ENCODE measurements around the gene TRAPPC2L. TPM values are rescaled to one million over a fixed set of nuclear protein-coding genes. Genes with fewer than 3 reads are reported as not detected.

Gene TRAPPC2L
- total RNA-seq, 4 donors from 2014 or later, result 30.9 to 49.4 (median 35.4) TPM

DNA sequence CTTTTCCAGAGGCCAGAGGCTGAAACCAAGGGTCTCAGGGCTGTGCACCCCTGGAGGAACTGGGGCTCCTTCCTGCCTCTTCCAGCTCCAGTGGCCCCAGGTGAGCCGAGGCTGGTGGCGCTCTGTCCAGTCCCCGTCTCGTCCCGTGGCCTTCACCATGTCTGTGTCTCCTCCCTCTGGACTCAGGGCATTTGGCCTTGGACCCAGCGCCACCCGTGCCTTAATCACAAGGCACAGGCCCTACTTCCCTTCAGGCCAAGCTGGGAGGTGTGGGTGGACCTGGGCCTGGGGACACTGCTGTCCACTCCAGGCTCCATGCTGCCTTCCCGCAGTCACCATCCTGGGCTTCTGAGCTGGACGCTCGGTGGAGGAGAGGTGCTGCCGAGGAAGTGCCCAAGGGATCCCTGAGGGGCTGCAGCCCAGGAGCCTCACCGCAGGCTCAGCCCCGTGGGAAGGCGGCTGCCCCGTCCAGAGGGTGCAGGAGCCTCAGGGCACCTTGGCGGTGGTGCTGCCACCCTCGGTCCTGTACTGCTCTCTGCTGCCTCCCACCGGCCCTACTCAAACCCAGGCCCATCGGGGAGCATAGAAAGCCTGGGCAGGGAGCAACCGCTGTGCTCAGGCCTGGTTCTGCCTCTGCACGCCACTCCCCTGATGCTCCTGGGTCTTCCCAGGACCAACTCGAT is 35.6 kb upstream of the TRAPPC2L start:
- TF ChIP-seq, protein P1, sequence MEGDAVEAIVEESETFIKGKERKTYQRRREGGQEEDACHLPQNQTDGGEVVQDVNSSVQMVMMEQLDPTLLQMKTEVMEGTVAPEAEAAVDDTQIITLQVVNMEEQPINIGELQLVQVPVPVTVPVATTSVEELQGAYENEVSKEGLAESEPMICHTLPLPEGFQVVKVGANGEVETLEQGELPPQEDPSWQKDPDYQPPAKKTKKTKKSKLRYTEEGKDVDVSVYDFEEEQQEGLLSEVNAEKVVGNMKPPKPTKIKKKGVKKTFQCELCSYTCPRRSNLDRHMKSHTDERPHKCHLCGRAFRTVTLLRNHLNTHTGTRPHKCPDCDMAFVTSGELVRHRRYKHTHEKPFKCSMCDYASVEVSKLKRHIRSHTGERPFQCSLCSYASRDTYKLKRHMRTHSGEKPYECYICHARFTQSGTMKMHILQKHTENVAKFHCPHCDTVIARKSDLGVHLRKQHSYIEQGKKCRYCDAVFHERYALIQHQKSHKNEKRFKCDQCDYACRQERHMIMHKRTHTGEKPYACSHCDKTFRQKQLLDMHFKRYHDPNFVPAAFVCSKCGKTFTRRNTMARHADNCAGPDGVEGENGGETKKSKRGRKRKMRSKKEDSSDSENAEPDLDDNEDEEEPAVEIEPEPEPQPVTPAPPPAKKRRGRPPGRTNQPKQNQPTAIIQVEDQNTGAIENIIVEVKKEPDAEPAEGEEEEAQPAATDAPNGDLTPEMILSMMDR (IDR thresholded peaks at IDR 0.05; ENCODE audit: low read depth), result no peak

DNA sequence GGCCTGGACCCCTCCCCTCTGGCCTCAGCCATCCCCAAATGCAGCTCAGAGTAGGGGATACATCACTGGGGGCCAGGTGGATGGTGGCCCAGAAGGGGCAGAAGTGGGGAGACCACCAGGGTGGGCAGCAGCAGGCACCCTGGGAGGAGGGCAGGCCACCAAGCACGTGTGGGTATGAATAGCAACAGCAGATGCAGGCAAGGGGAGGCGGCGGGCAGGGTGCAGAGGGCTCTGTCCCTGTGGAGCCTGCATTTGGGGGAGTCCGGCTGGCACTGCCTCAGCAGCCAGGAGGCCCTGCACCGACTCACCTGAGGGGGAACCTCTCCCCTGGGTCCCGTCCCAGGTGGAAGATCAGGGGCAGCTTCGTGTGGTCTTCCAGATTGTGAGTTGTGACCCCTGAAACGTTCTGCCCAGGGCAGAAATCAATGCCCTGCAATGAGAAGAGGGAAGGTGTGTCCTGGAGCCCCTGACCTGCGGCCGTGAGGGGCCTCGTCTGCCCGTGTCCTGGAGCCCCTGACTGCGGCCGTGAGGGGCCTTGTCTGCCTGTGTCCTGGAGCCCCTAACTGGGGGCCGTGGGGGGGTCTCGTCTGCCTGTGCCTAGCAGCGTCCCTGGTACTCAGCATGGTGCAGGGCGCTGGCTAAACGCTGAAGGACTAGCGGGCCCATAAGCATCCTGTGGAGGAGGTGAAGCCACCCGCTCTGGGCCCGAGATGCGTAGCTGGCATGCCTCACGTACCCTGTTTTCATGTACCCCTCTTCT is 34.5 kb upstream of the TRAPPC2L start:
- TF ChIP-seq, protein P1 (IDR thresholded peaks at IDR 0.05; ENCODE audit: low read depth), result no peak

DNA sequence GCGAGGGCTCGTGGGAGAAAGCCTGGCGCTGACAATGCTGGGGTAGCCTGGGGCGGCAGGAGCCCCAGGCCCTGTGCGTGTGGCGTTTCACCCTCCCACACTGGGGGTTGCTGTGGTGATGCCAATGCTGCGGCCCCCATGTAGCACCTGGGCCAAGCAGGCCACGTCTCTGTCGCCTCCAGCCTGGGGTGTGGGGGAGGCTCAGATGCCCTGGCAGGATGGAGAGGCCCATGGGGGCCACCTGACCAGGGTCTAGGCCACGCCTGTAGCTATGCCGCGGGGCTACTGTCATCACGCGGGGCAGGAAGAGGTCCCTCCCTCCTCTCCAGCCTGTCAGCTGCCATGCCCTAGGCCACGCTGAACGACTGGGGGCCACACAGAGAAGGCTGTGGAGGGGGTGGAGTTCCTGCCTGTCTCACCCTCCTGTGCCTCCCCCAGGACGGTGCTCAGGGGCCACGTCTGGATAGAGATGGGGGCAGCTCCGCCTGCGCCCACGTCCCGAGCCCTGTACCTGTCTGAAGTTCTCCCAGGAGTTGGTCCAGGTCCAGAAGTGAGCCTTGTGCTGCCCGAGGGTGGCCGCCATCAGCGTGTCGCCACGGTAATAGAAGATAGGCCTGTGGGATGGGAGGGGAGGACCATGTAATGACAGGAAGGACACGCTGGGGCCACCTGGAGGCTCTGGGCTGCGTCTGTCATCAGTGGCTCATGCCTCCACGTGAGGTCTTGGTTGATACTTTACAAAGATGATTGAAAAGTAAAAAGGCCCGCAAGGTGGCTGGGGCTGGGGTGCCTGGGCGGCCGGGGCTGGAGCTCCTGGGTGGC is 32.5 kb upstream of the TRAPPC2L start:
- TF ChIP-seq, protein P1 (IDR thresholded peaks at IDR 0.05; ENCODE audit: low read depth), result no peak

DNA sequence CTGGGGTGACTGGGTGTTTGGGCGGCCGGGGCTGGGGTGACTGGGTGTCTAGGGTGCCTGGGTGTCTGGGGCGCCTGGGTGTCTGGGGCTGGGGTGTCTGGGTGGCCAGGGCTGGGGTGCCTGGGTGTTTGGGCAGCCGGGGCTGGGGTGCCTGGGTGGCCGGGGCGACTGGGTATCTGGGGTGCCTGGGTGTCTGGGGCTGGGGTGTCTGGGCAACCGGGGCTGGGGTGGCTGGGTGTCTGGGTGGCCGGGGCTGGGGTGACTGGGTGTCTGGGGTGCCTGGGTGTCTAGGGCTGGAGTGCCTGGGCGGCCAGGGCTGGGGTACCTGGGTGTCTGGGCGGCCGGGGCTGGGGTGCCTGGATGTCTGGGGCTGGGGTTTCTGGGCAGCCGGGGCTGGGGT is 31.8 kb upstream of the TRAPPC2L start:
- TF ChIP-seq, protein P1 (IDR thresholded peaks at IDR 0.05; ENCODE audit: low read depth), result no peak

DNA sequence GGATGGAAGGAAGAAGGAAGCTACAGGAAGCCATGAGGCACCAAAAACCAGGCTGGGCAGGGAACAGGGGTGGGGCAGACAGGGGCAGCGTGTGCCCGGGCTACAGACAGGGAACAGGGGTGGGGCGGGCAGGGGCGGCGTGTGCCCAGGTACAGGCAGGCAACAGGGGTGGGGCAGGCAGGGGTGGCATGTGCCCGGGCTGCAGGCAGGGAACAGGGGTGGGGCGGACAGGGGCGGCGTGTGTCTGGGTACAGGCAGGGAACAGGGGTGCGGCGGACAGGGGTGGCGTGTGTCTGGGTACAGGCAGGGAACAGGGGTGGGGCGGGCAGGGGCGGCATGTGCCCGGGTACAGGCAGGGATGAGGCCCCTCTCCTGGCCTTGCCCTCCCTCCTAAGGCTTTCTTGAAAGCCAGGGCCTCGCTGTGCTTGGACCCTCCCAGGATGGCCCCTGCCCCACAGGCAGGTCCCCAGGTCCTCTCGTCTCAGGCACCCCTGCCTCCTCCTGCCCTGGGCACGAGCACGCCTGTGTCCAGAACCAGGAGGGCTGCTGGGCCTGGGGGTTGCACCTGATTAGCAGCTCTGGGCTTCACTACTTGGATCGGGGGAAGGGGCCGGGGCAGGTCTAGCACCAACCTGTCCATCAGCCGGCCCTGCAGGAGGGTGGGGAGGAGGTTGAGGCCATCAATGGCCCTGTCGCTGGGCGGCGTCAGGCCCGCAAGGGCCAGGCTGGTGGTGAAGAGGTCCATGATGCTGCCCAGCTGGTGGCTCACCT is 30.7 kb upstream of the TRAPPC2L start:
- TF ChIP-seq, protein P1 (IDR thresholded peaks at IDR 0.05; ENCODE audit: low read depth), result no peak

DNA sequence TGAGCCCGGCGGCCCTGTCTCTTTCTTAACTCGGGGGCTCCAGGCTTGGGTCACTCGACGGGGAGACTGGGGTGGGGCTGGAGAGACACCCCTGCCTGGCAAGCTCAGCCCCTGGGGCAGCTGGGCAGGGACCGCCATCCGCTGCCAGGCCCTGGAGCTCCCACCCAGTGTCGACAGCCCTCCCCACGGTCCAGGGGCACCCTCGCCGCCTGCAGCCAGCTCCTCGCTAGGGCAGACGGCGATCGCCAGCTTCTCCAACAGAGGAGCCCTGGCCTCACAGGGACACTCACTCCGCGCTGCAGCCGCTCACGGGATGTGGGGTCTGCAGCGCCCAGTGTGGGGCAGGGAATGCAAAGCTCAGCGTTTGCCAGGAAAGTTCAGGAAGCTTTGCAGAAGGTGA is 29.2 kb upstream of the TRAPPC2L start:
- TF ChIP-seq, protein P1 (IDR thresholded peaks at IDR 0.05; ENCODE audit: low read depth), result no peak

Data from subcutaneous adipose tissue (tissue), 4 donors.